Activated CD4-positive, CD25-positive, alpha-beta regulatory T cell treated with anti-CD3 and anti-CD28 coated beads, Interleukin-2, amount 50 U/mL, for 24 hours (primary cell): ENCODE measurements around the gene YY2.
"Not testable (repeated sequence)": the region's sequence is repeated elsewhere in the genome, so short reads cannot be mapped to it uniquely, and the experiment has no call there.

Experiments
- ATAC-seq, 2 donors: fragments of 150-1000 bp; cut with Tn5 transposase; one replicate each; pipeline ENCODE4 v1.10.0; 2021; ENCODE audit warnings: mild to moderate bottlenecking in 1 of 2, moderate library complexity in 1 of 2

The YY2 gene

GRCh38 chrX:21855937-21856415 lies at the start of gene YY2:
TSS of gene YY2 (plus strand) at chrX:21855987. CDS start at chrX:21856485, 498 bp downstream.
- ATAC-seq, result no peak

- peak; percentile 41 to 73 for ATAC-seq
These were observed 49.1 kb upstream of the YY2 start for GRCh38 chrX:21806691-21807090.

GRCh38 chrX:21811832-21812231 lies 44.0 kb upstream of the YY2 start:
- no peak for ATAC-seq

GRCh38 chrX:21812628-21813027 lies 43.2 kb upstream of the YY2 start:
- ATAC-seq, result no peak

GRCh38 chrX:21813612-21814368 lies 42.0 kb upstream of the YY2 start:
- no peak for ATAC-seq

GRCh38 chrX:21816136-21816535 lies 39.7 kb upstream of the YY2 start:
- no peak for ATAC-seq

- ATAC-seq, result not testable (repeated sequence)
These were observed 35.6 kb upstream of the YY2 start for GRCh38 chrX:21820170-21820569.

GRCh38 chrX:21821875-21822274 lies 33.9 kb upstream of the YY2 start:
- ATAC-seq, result no peak

GRCh38 chrX:21831496-21831895 lies 24.3 kb upstream of the YY2 start:
- ATAC-seq, result no peak

GRCh38 chrX:21837056-21837455 lies 18.7 kb upstream of the YY2 start:
- ATAC-seq, result no peak

GRCh38 chrX:21838937-21839333 lies 16.9 kb upstream of the YY2 start:
- ATAC-seq, result no peak

- ATAC-seq, result peak; percentile 80 to 86
These were observed 16.2 kb upstream of the YY2 start, which contains the start of gene MBTPS2 for GRCh38 chrX:21839334-21840192. TSS of gene MBTPS2 (plus strand) at chrX:21839617. CDS start at chrX:21839735, 118 bp downstream.

- ATAC-seq, result peak in 1 of 2 donors; percentile 45
These were observed 15.6 kb upstream of the YY2 start for GRCh38 chrX:21840193-21840545.

GRCh38 chrX:21843179-21843578 lies 12.6 kb upstream of the YY2 start:
- ATAC-seq, result no peak

GRCh38 chrX:21845096-21845495 lies 10.7 kb upstream of the YY2 start:
- ATAC-seq, result no peak

GRCh38 chrX:21847342-21847741 lies 8.4 kb upstream of the YY2 start:
- ATAC-seq, result no peak

GRCh38 chrX:21853578-21853977 lies 2.2 kb upstream of the YY2 start:
- no peak for ATAC-seq

- no peak for ATAC-seq
These were observed 717 bp downstream of the YY2 start for GRCh38 chrX:21856504-21856903.

- ATAC-seq, result no peak
These were observed 7.5 kb downstream of the YY2 start for GRCh38 chrX:21863241-21863640.

GRCh38 chrX:21865436-21865835 lies 9.6 kb downstream of the YY2 start:
- no peak for ATAC-seq

- no peak for ATAC-seq
These were observed 14.7 kb downstream of the YY2 start for GRCh38 chrX:21870494-21870893.

- ATAC-seq, result no peak
These were observed 17.4 kb downstream of the YY2 start for GRCh38 chrX:21873063-21873775.

- ATAC-seq, result not testable (repeated sequence)
These were observed 18.4 kb downstream of the YY2 start for GRCh38 chrX:21874182-21874581.
